HAP-1 (cell line): ENCODE results near the gene KCNK18.

Experiments
- DNase-seq, 2 experiments: peaks; one replicate each; pipeline ENCODE4 v3.0.0-alpha.2; 2016 to 2020; ENCODE audit warnings: low spot score in 2 of 2
- H3K27me3 ChIP-seq: fragments of 250-450 bp; sonication (Bioruptor Pico); 2 replicates; pipeline ENCODE4 v1.5.1; 2020; ENCODE audit warnings: low read depth, mild to moderate bottlenecking, moderate library complexity
- H3K36me3 ChIP-seq: fragments of 250-450 bp; sonication (Bioruptor Pico); replicated peaks from 2 replicates; pipeline ENCODE4 v1.5.1; 2020; ENCODE audit warnings: mild to moderate bottlenecking
- H3K4me1 ChIP-seq: fragments of 250-450 bp; sonication (Bioruptor Pico); 2 replicates; pipeline ENCODE4 v1.5.1; 2020; ENCODE audit warnings: mild to moderate bottlenecking
- H3K4me3 ChIP-seq: fragments of 250-450 bp; sonication (Bioruptor Pico); 2 replicates; pipeline ENCODE4 v1.5.1; 2020; ENCODE audit warnings: mild to moderate bottlenecking, moderate library complexity
- H3K9me3 ChIP-seq: fragments of 250-450 bp; sonication (Bioruptor Pico); 2 replicates; pipeline ENCODE4 v1.5.1; 2020; ENCODE audit warnings: mild to moderate bottlenecking, moderate library complexity
- in situ Hi-C: fragments of 300-500 bp; cut with MboI; formaldehyde crosslinking; loops from 3 replicates; pipeline ENCODE4 v1.14.3; 2020; ENCODE audit warnings: low sequenced_read_pairs, inconsistent platforms, mixed read lengths

The KCNK18 gene

DNA sequence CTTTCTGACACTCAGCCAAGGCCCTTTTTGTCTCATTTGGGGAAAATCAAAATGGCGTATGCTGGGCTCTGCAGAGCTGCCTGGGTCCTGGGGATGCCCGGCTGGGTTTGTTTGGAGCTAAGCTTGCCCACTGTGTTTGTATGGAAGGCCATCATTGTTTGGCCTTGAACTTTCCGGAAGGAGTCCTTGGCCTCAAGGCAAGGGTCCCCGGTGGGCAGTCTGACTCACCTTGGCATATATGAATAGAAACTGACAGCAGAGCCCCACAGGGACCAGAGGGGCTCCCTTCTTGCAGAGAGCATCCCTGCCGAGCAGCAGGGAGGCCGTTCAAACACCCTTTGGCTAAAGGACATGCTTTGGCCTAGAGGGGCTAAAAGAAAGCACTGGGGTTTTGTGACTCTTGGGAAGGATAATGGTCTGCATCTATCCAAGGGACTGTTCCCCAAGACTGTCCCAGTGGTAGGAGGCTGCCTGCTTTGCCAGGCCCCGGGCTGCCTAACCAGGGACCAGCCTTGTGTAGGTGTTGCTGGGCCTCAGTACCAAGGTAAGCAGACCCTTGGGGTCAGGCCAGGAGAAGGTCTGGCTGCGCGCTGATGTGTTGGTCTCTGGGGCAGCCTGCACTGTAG, 58.7 kb downstream of the KCNK18 start:
- Histone ChIP-seq H3K4me3 (no peak overlapping the region), H3K9me3 (no peaks in the 10 kb centered on the region), H3K4me1 (no peaks in the 10 kb centered on the region), H3K36me3 (no peaks in the 10 kb centered on the region), H3K27me3 (peaks cover 3% of the 10 kb centered on the region; the same call in 1 of the 2 replicates)
- no peak for DNase-seq
- in situ Hi-C loops: no loop called here

DNA sequence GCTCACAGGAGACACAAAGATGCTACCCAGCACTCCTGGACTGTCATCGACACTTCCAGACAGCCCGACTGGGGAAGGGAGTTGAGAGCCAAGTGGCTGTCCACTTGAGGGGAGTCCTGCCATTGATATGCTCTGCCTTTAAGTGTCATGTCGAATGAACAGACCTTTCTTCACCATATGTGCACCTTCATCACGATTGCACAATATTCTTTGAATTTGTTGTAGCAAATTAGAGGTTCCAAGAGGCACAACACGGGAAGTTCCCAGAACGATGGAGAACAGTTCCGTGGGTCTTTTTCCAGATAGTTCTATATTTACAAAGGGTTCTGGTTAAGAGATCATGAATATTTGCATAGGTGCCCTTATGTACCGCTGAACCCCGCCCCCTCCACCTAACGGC, 59.6 kb downstream of the KCNK18 start:
- H3K4me3 ChIP-seq: no peak overlapping the region
- H3K36me3 ChIP-seq: no peaks in the 10 kb centered on the region
- no peak for DNase-seq
- H3K27me3 ChIP-seq: peaks cover 3% of the 10 kb centered on the region; the same call in 1 of the 2 replicates
- no peaks in the 10 kb centered on the region for H3K4me1 ChIP-seq
- no peaks in the 10 kb centered on the region for H3K9me3 ChIP-seq
- in situ Hi-C loops: no loop called here

DNA sequence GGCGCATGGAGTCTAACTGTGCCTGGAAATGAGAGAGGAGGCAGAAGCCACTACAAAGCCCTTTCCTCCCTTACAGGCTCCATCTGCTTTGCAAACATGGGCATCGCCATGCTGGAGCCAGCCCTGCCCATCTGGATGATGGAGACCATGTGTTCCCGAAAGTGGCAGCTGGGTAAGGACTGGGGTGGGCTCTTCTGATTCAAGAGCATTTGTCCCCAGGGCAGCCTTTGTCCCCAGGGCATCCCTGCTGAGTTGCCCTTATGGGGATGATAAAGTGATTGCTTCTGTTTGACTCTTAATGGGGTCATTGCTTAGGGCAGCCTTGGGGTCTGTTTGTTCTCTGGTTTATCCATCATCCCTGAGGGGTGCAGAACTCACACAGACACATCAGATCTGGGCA, 60.4 kb downstream of the KCNK18 start:
- Histone ChIP-seq H3K36me3 (no peaks in the 10 kb centered on the region), H3K4me1 (no peaks in the 10 kb centered on the region), H3K4me3 (no peak overlapping the region), H3K27me3 (peaks cover 3% of the 10 kb centered on the region; the same call in 1 of the 2 replicates), H3K9me3 (no peaks in the 10 kb centered on the region)
- in situ Hi-C loops: no loop called here
- DNase-seq: no peak

DNA sequence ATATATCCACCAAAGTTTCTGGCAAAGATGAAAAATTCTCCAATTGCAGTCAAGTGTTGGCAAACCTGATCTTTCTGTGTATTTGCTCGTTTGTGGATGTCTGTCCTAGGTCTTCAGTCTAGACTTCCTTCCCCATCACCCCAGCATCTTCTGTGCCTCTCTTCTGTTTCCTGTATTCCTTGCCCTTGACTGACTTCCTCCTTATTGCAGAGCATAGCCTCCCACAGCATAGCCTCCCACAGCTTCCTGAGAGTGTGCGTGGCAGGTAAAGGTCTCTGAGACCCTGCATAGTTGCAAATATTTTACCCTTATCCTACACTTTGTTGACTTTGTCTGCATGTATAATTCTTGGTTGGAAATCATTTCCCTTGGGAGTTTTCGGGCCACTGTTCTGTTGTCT, 62.0 kb downstream of the KCNK18 start:
- Histone ChIP-seq H3K4me1 (no peaks in the 10 kb centered on the region), H3K36me3 (no peaks in the 10 kb centered on the region), H3K9me3 (no peaks in the 10 kb centered on the region), H3K4me3 (no peak overlapping the region), H3K27me3 (peaks cover 3% of the 10 kb centered on the region; the same call in 1 of the 2 replicates)
- in situ Hi-C loops: no loop called here
- DNase-seq: no peak
